Activated CD4-positive, alpha-beta memory T cell treated with anti-CD3 and anti-CD28 coated beads, Interleukin-2, amount 10 ng/mL, durations not matched to agents 7 days and 5 days (primary cell): ENCODE measurements around the gene PANK2. TPM values are rescaled to one million over a fixed set of nuclear protein-coding genes. Genes with fewer than 3 reads are reported as not detected.
A peak's percentile ranks its signal among the peaks of the same experiment; 100 is the strongest.
"Not testable (repeated sequence)": the region's sequence is repeated elsewhere in the genome, so short reads cannot be mapped to it uniquely, and the experiment has no call there.

Experiments
- CTCF ChIA-PET: fragments of 350-600 bp; sonication (Branson Sonifier 250); formaldehyde crosslinking; loops from one replicate; lab custom pipeline; 2021; ENCODE audit warnings: antibody characterized with exemption, inconsistent platforms; lab: Charles Lee
- POLR2A ChIA-PET: fragments of 350-600 bp; sonication (Branson Sonifier 250); formaldehyde crosslinking; loops from one replicate; lab custom pipeline; 2021; ENCODE audit warnings: antibody characterized with exemption; lab: Charles Lee
- DNase-seq: peaks from one replicate; pipeline ENCODE4 v3.0.0-alpha.2; 2020
- H3K27ac Mint-ChIP-seq: one replicate; pipeline ENCODE4 v1.8.0; 2021; ENCODE audit warnings: mild to moderate bottlenecking, mixed read lengths
- H3K27me3 Mint-ChIP-seq: one replicate; pipeline ENCODE4 v1.8.0; 2021; ENCODE audit warnings: mixed read lengths
- H3K36me3 Mint-ChIP-seq: one replicate; pipeline ENCODE4 v1.8.0; 2021; ENCODE audit warnings: low read depth, mixed read lengths
- H3K4me1 Mint-ChIP-seq: one replicate; pipeline ENCODE4 v1.8.0; 2021; ENCODE audit warnings: mixed read lengths
- H3K4me3 Mint-ChIP-seq: one replicate; pipeline ENCODE4 v1.8.0; 2021; ENCODE audit warnings: mild to moderate bottlenecking, mixed read lengths
- H3K9me3 Mint-ChIP-seq: one replicate; pipeline ENCODE4 v1.8.0; 2021; ENCODE audit warnings: mixed read lengths
- total RNA-seq, 2 experiments: library from RNA; stranded (reverse); gene quantifications; one replicate each; pipeline ENCODE4 v1.2.3, GENCODE V29; 2021

PANK2 gene
- total RNA-seq, 2 experiments from 2014 or later, result 63.3 to 63.8 TPM

DNA sequence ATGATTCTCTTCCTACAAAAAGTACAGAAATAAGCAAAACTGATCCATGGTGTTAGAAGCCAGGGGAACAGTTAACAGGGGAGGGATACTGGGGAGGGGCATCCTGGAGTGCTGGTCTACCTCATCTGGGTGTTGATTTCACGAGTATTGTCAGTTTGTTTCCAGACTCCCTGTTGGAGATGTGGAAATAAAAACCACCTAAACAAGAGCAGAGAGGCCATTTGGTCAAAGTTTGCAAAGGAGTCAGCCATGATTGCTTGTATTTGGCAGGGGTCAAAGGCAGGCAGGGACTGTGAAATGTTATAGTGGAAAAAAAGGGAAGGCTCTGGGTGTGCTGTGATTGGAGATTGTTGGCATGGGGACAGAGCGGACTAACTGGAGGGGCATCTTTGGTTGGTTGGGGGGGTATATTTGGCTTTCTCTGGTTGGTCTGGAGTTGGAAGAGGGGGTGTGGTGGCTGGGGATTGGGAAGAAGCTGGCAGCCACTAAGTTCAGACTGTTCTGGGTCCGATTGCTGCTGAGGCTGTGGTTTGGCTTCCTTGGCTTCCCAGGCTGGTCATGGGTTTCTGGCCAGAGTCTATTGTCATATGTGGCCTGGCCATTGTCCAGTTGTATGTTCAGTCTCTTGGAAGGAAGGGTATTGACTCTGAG, 14.9 kb upstream of the PANK2 start:
- H3K27me3 Mint-ChIP-seq, result no peaks in the 10 kb centered on the region
- ChIA-PET POLR2A (interaction anchor here (0.6 to 1.7 kb wide), 5 partner anchors 10 to 820 kb away, joined by 3 to 5 read pairs (median 4); no protein-coding TSS in a partner anchor), CTCF (interaction anchor here (0.8 kb wide), 1 partner anchor 163 kb away, joined by 3 read pairs; no protein-coding TSS in a partner anchor)
- peak overlapping the region; percentile 6 for H3K27ac Mint-ChIP-seq
- no peak for DNase-seq
- peaks cover 10% of the 10 kb centered on the region for H3K4me1 Mint-ChIP-seq
- H3K36me3 Mint-ChIP-seq, result peaks cover 39% of the 10 kb centered on the region
- H3K4me3 Mint-ChIP-seq, result no peak overlapping the region
- H3K9me3 Mint-ChIP-seq, result no peaks in the 10 kb centered on the region

DNA sequence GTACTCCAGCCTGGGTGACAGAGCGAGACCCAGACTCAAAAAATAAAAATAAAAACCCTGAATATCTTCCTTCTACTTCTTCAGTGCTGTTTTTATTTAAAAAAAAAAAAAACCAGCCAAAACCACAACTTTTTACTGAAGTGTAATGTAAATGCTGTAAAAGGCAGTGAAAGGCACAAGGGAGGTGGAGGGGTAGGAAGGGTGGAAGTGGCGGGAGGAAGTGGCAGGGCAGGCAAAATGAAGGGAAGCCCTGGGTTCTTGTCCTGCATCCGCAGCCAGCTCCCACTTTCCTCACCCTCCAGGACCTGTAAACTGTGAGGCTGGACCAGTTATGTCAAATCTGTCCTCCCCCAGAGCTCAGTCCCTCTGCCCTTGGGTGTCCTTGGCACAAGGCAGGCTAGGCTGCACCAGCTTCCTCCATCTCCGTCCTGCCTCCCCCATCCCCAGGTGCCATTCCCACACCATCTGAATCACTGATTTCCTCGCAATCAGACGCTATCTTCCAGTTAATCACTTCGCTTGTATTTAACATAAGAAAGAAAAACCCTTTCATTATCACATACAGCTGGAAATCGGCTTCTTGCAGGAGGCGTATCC, 13.7 kb upstream of the PANK2 start:
- no peak overlapping the region for H3K27ac Mint-ChIP-seq

GRCh38 chr20:3876000-3876399, 13.2 kb upstream of the PANK2 start:
- H3K27ac Mint-ChIP-seq, result no peak overlapping the region

More for the DNA sequence above, 13.7 kb upstream of the PANK2 start:
- DNase-seq, result no peak
- ChIA-PET CTCF (interaction anchor here (0.6 to 0.8 kb wide), 3 partner anchors 26 to 164 kb away, joined by 3 read pairs; no protein-coding TSS in a partner anchor), POLR2A (interaction anchor here (0.6 to 1.7 kb wide), 6 partner anchors 9 to 255 kb away, joined by 4 to 5 read pairs (median 4); partner anchors contain the start of gene AP5S1)
- Mint-ChIP-seq H3K4me1 (peaks cover 10% of the 10 kb centered on the region), H3K36me3 (peaks cover 39% of the 10 kb centered on the region), H3K4me3 (no peak overlapping the region), H3K9me3 (no peaks in the 10 kb centered on the region), H3K27me3 (no peaks in the 10 kb centered on the region)

DNA sequence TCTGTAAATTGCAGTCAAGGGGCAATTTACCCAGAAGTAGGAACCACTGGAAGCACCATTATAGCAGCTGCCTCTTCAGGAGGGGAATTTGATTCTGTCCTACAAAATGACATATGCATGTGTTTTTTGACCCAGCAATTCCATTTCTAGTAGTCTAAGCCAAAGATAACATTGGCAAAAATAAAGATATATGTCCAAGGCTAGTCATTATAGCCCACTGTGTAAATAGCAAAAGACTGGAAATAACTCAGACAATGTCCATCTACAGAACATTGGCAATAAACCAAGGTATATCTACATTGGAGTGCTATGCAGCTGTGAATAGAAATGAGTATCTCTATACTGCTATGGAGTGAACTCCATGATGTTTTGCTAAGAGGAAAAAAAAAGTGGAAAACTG, 12.5 kb upstream of the PANK2 start:
- Mint-ChIP-seq H3K4me1 (peaks cover 10% of the 10 kb centered on the region), H3K27ac (no peak overlapping the region), H3K9me3 (no peaks in the 10 kb centered on the region), H3K4me3 (no peak overlapping the region), H3K27me3 (no peaks in the 10 kb centered on the region), H3K36me3 (peaks cover 32% of the 10 kb centered on the region)
- DNase-seq, result no peak
- POLR2A ChIA-PET, result interaction anchor here (0.7 to 1.1 kb wide), 2 partner anchors 47 to 57 kb away, joined by 4 to 5 read pairs; partner anchors contain the start of gene AP5S1
- CTCF ChIA-PET, result interaction anchor here (0.6 kb wide), 1 partner anchor 14 kb away, joined by 4 read pairs; no protein-coding TSS in a partner anchor

More at GRCh38 chr20:3876000-3876399, 13.2 kb upstream of the PANK2 start:
- no peaks in the 10 kb centered on the region for H3K27me3 Mint-ChIP-seq
- H3K36me3 Mint-ChIP-seq, result peaks cover 34% of the 10 kb centered on the region
- H3K4me1 Mint-ChIP-seq, result peaks cover 10% of the 10 kb centered on the region
- H3K4me3 Mint-ChIP-seq, result no peak overlapping the region
- POLR2A ChIA-PET, result interaction anchor here (0.6 to 1.7 kb wide), 4 partner anchors 14 to 254 kb away, joined by 4 to 5 read pairs (median 4); partner anchors contain the start of gene AP5S1
- CTCF ChIA-PET, result interaction anchor here (0.6 kb wide), 1 partner anchor 25 kb away, joined by 3 read pairs; no protein-coding TSS in a partner anchor
- H3K9me3 Mint-ChIP-seq, result no peaks in the 10 kb centered on the region
- DNase-seq, result no peak

GRCh38 chr20:3878921-3879274, 10.3 kb upstream of the PANK2 start:
- CTCF ChIA-PET, H3K4me3 Mint-ChIP-seq, H3K9me3 Mint-ChIP-seq, H3K27ac Mint-ChIP-seq, H3K27me3 Mint-ChIP-seq, DNase-seq: not testable (repeated sequence)
- H3K36me3 Mint-ChIP-seq, result peaks cover 19% of the 10 kb centered on the region
- POLR2A ChIA-PET, result interaction anchor here (1.5 to 1.6 kb wide), 2 partner anchors 70 to 92 kb away, joined by 3 read pairs; partner anchors contain the start of gene CENPB
- peaks cover 11% of the 10 kb centered on the region for H3K4me1 Mint-ChIP-seq

DNA sequence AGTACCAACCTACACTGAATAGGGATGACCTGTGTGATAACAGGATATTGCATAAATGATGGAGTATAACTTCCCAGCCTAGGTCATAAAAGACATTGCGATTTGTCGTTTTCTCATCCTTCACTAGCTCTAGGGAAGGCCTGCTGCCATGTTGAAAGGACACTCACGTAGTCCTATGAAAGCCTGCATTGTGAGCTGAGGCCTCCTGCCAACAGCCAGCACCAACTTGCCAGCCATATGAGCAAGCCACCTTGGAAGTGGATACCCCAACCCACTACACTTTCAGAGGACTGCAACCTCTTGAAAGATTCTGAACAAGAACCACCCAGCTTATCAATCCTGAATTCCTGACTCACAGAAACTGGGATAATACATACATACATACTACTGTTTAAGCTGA, 3.5 kb upstream of the PANK2 start:
- Mint-ChIP-seq H3K27me3 (no peaks in the 10 kb centered on the region), H3K27ac (no peak overlapping the region), H3K36me3 (peaks cover 37% of the 10 kb centered on the region), H3K4me3 (no peak overlapping the region), H3K9me3 (no peaks in the 10 kb centered on the region), H3K4me1 (peaks cover 23% of the 10 kb centered on the region)
- no peak for DNase-seq
- ChIA-PET POLR2A (interaction anchor here (0.6 to 1.5 kb wide), 2 partner anchors 14 to 55 kb away, joined by 4 read pairs; no protein-coding TSS in a partner anchor), CTCF (interaction anchor here (0.7 to 1.6 kb wide), 4 partner anchors 29 to 207 kb away, joined by 3 to 4 read pairs (median 4); no protein-coding TSS in a partner anchor)

DNA sequence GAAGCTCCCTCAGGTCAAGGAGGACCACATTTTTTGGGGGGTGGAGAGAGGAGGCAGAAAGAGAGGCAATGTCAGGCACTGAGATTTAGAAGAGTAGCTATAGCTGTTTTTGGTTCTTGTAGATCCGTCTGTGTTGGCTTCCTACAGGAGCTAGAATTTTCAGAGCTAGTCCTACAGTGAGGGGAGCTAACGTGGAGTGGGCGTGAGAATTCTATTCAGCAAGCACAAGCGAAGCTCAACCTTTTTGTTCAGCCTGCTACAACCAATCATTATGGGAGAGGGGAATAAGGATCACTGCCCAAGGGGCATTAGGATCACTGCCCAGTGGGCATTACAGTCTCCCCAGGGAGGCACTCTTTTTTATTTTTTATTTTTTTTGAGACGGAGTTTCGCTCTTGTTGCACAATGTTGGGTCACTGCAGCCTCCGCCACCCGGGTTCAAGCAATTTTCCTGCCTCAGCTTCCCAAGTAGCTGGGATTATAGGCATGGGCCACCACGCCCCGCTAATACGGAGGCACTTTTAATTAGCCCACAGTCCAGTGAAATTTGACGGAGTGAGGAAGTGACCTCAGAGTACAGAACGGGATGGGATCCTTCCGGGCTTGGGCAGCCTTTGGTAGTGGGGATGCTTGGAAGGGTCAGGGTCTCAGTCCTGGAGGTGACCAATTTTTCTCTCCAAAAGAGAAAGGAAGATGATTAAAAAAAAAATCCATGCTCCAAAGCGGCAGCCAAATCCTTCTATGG, 1.1 kb upstream of the PANK2 start:
- Mint-ChIP-seq H3K9me3 (no peaks in the 10 kb centered on the region), H3K36me3 (peaks cover 54% of the 10 kb centered on the region), H3K4me1 (peaks cover 41% of the 10 kb centered on the region), H3K4me3 (peak overlapping the region; percentile 90), H3K27me3 (no peaks in the 10 kb centered on the region), H3K27ac (peak overlapping the region; percentile 94)
- ChIA-PET POLR2A (interaction anchor here (0.6 to 2.1 kb wide), 11 partner anchors 19 to 222 kb away, joined by 3 to 9 read pairs (median 3); partner anchors contain the start of gene ADISSP), CTCF (interaction anchor here (0.6 to 2.3 kb wide), 5 partner anchors 22 to 196 kb away, joined by 3 to 8 read pairs (median 4); partner anchors contain the start of gene AP5S1)
- no peak for DNase-seq

- Mint-ChIP-seq H3K36me3 (peaks cover 63% of the 10 kb centered on the region), H3K9me3 (no peaks in the 10 kb centered on the region), H3K27me3 (no peaks in the 10 kb centered on the region), H3K4me1 (peaks cover 56% of the 10 kb centered on the region), H3K27ac (peak overlapping the region; percentile 96), H3K4me3 (peak overlapping the region; percentile 97)
- peak; percentile 56 for DNase-seq
- ChIA-PET POLR2A (interaction anchor here (0.7 to 5.4 kb wide), 12 partner anchors 9 to 210 kb away, joined by 3 to 32 read pairs (median 5); partner anchors contain the start of gene AP5S1), CTCF (interaction anchor here (0.6 to 1.1 kb wide), 4 partner anchors 18 to 194 kb away, joined by 3 to 4 read pairs (median 3); partner anchors contain the start of gene AP5S1)
Observed at GRCh38 chr20:3889489-3890397, 556 bp downstream of the PANK2 start.

DNA sequence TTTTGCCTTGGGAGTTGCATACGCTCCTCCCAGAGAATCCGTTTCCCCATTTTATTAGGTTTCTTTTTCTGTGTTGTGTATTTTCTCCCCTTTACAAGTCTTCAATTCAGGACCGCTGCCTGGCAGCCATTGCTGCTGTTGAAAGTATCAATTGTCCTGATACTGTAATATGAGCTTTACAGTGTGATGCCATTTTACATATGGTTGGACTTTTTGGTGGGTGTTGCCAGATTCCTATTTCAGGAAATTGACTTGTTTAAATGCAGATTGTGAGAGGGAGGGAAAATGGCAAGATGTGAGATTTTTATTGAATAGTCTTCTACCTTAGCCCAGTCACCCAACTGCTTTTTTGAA, 1.2 kb downstream of the PANK2 start:
- DNase-seq, result peak; percentile 27
- no peaks in the 10 kb centered on the region for H3K9me3 Mint-ChIP-seq
- H3K36me3 Mint-ChIP-seq, result peaks cover 66% of the 10 kb centered on the region
- H3K27me3 Mint-ChIP-seq, result no peaks in the 10 kb centered on the region
- peak overlapping the region; percentile 96 for H3K27ac Mint-ChIP-seq
- POLR2A ChIA-PET, result interaction anchor here (0.7 to 5.4 kb wide), 12 partner anchors 10 to 210 kb away, joined by 3 to 32 read pairs (median 5); partner anchors contain the start of genes ADISSP and AP5S1
- H3K4me1 Mint-ChIP-seq, result peaks cover 59% of the 10 kb centered on the region
- CTCF ChIA-PET, result interaction anchor here (0.7 to 1.1 kb wide), 3 partner anchors 17 to 193 kb away, joined by 3 to 4 read pairs (median 3); partner anchors contain the start of gene AP5S1
- H3K4me3 Mint-ChIP-seq, result peak overlapping the region; percentile 97

GRCh38 chr20:3890999-3891929, 2.1 kb downstream of the PANK2 start:
- Mint-ChIP-seq H3K27me3 (no peaks in the 10 kb centered on the region), H3K9me3 (no peaks in the 10 kb centered on the region), H3K4me1 (peaks cover 64% of the 10 kb centered on the region), H3K4me3 (peak overlapping the region; percentile 97), H3K36me3 (peaks cover 63% of the 10 kb centered on the region), H3K27ac (peak overlapping the region; percentile 96)
- DNase-seq, result no peak
- CTCF ChIA-PET, result interaction anchor here (0.6 to 2.6 kb wide), 4 partner anchors 16 to 194 kb away, joined by 3 to 12 read pairs (median 4); no protein-coding TSS in a partner anchor
- POLR2A ChIA-PET, result interaction anchor here (1.0 to 5.4 kb wide), 10 partner anchors 10 to 209 kb away, joined by 4 to 32 read pairs (median 8); partner anchors contain the start of genes ADISSP and AP5S1
